ENCODE measurements around the gene C16orf86.

DNA sequence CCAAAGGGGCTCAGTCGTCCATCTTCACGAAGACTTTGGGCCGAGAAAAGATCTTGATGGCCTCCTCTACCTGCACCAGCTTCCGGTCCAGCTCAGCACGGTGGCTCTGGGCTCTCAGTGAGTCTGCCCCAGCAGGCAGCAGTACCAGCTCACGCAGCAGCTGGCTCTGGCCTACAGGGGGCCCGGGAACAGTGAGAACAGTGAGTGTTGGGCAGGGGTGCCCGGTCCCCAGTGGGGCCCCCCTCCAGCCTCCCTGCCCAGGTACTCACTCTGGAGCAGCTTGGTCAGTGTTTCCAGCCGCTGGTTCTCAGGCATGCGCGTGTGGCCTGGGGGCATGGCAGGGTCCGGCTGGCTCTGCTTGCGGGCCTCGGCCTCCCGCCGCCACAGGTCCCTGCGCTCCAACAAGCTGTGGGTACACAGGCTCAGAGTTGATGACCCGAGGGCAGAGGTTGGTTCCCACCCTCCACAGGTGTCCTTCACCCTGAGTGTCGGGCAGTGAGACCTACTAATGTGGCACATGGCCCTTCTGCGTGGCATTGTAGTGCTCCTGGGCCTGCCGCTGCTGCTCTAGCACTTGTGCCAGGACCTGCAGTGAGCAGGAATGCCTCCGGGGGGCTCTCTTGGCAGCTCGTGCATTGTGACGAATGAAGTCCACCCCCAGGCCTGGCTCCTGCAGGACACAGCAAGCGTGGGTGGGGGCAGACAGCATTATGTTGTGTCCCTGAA, 3.3 kb upstream of the C16orf86 start:
- TF ChIP-seq POLR2A (IDR thresholded peaks at IDR 0.05) (peak in 1 of 3 donors; percentile 13), CTCF (IDR thresholded peaks at IDR 0.05) (peak in 1 of 7 experiments; percentile 4)
